Adrenal gland (tissue), 5 donors: ENCODE data around the gene TMIGD2.

Source experiments
- CTCF ChIP-seq, 6 experiments: fragments of 450-650 bp in 4 of 6; fragments of 200-600 bp in 2 of 6; sonication (generic) in 1 of 6; IDR thresholded peaks; 1 replicate in 5 of 6; 2 replicates in 1 of 6; pipeline versions ENCODE4 v1.5.1 to v1.8.0; 2016 to 2021; ENCODE audit warnings: antibody characterized with exemption in 6 of 6, mild to moderate bottlenecking in 2 of 6, moderate library complexity in 1 of 6
- POLR2A ChIP-seq, 2 donors: fragments of 450-650 bp; IDR thresholded peaks; one replicate each; pipeline ENCODE4 v1.6.1; 2017; ENCODE audit warnings: antibody characterized with exemption in 2 of 2, mild to moderate bottlenecking in 2 of 2, moderate library complexity in 1 of 2
- donor health status: DM: no; HTN: no; CAD: no.

- TF ChIP-seq POLR2A (IDR thresholded peaks at IDR 0.05) (no peak), CTCF (IDR thresholded peaks at IDR 0.05) (no peak)
These were observed 8.3 kb upstream of the TMIGD2 start for GRCh38 chr19:4310247-4311121.
